Activated B cell treated with CpG ODN at 0.5 μM for 24 hours (primary cell): ENCODE results near the gene THEM5. TPM values are rescaled to one million over a fixed set of nuclear protein-coding genes. Genes with fewer than 3 reads are reported as not detected.

Experiments used
- ATAC-seq: fragments of 200-7000 bp; cut with Tn5 transposase; one replicate; pipeline ENCODE4 v1.10.0; 2021; ENCODE audit warnings: low read depth, mild to moderate bottlenecking, moderate library complexity
- CTCF ChIA-PET: fragments of 350-600 bp; sonication (Branson Sonifier 250); formaldehyde crosslinking; loops from one replicate; lab custom pipeline; 2021; ENCODE audit warnings: antibody characterized with exemption; lab: Charles Lee
- POLR2A ChIA-PET: fragments of 350-600 bp; sonication (Branson Sonifier 250); formaldehyde crosslinking; loops from one replicate; lab custom pipeline; 2021; ENCODE audit warnings: antibody characterized with exemption; lab: Charles Lee
- DNase-seq: peaks from one replicate; pipeline ENCODE4 v3.0.0; 2022
- H3K27ac Mint-ChIP-seq: one replicate; pipeline ENCODE4 v1.8.0; 2020; ENCODE audit warnings: mixed read lengths
- H3K27me3 Mint-ChIP-seq: one replicate; pipeline ENCODE4 v1.8.0; 2021; ENCODE audit warnings: mixed read lengths
- H3K36me3 Mint-ChIP-seq: one replicate; pipeline ENCODE4 v1.8.0; 2021; ENCODE audit warnings: low read depth, mixed read lengths
- H3K4me1 Mint-ChIP-seq: one replicate; pipeline ENCODE4 v1.8.0; 2021; ENCODE audit warnings: mixed read lengths
- H3K4me3 Mint-ChIP-seq: one replicate; pipeline ENCODE4 v1.8.0; 2020; ENCODE audit warnings: mild to moderate bottlenecking, mixed read lengths
- H3K9me3 Mint-ChIP-seq: one replicate; pipeline ENCODE4 v1.8.0; 2020; ENCODE audit warnings: mixed read lengths
- CTCF ChIP-seq: fragments of 200-600 bp; IDR thresholded peaks from one replicate; pipeline ENCODE4 v1.8.0; 2022; ENCODE audit warnings: antibody characterized with exemption, mild to moderate bottlenecking
- intact Hi-C: fragments of 100-400 bp; cut with micrococcal nuclease; formaldehyde crosslinking; loops from one replicate; pipeline ENCODE4 v1.15.1; 2024
- total RNA-seq: library from RNA; stranded (reverse); gene quantifications from 2 replicates; pipeline ENCODE4 v1.2.3, GENCODE V29; 2022

Gene THEM5
- total RNA-seq, 1 donor from 2014 or later: not detected

GRCh38 chr1:151837197-151837596, 16.3 kb downstream of the THEM5 start:
- Mint-ChIP-seq H3K27ac (no peak overlapping the region), H3K4me1 (peaks cover 36% of the 10 kb centered on the region)

GRCh38 chr1:151835596-151835995, 17.9 kb downstream of the THEM5 start:
- CTCF ChIA-PET: interaction anchor here (0.9 to 1.4 kb wide), 8 partner anchors 36 to 522 kb away, joined by 3 to 6 read pairs (median 4); no protein-coding TSS in a partner anchor
- Mint-ChIP-seq H3K27ac (no peak overlapping the region), H3K9me3 (no peaks in the 10 kb centered on the region), H3K4me1 (peaks cover 32% of the 10 kb centered on the region), H3K4me3 (no peak overlapping the region), H3K27me3 (peaks cover 3% of the 10 kb centered on the region), H3K36me3 (no peaks in the 10 kb centered on the region)
- TF ChIP-seq CTCF: no peak
- POLR2A ChIA-PET: no interaction called here
- DNase-seq (no peak), ATAC-seq (no peak)
- intact Hi-C loops: loop anchor here (5.0 to 10.0 kb wide), 4 partner anchors 161 to 638 kb away; partner anchors contain the start of genes PIP5K1A and POGZ

More at GRCh38 chr1:151837197-151837596, 16.3 kb downstream of the THEM5 start:
- intact Hi-C loops: loop anchor here (2.0 to 10.0 kb wide), 5 partner anchors 162 to 640 kb away; partner anchors contain the start of genes PIP5K1A and POGZ
- ChIA-PET POLR2A (interaction anchor here (0.5 to 1.0 kb wide), 2 partner anchors 47 to 398 kb away, joined by 3 read pairs; partner anchors contain the start of gene TDRKH), CTCF (interaction anchor here (0.7 to 1.4 kb wide), 8 partner anchors 44 to 737 kb away, joined by 3 to 6 read pairs (median 4); no protein-coding TSS in a partner anchor)
- H3K4me3 Mint-ChIP-seq: peak overlapping the region; percentile 80
- TF ChIP-seq CTCF: no peak
- peaks cover 3% of the 10 kb centered on the region for H3K27me3 Mint-ChIP-seq
- H3K36me3 Mint-ChIP-seq: no peaks in the 10 kb centered on the region
- no peak for DNase-seq
- ATAC-seq: no peak
- H3K9me3 Mint-ChIP-seq: no peaks in the 10 kb centered on the region

GRCh38 chr1:151834239-151834638, 19.3 kb downstream of the THEM5 start:
- DNase-seq (no peak), ATAC-seq (no peak)
- Mint-ChIP-seq H3K27me3 (peaks cover 9% of the 10 kb centered on the region), H3K4me1 (peaks cover 21% of the 10 kb centered on the region), H3K36me3 (no peaks in the 10 kb centered on the region), H3K4me3 (no peak overlapping the region), H3K27ac (no peak overlapping the region), H3K9me3 (no peaks in the 10 kb centered on the region)
- POLR2A ChIA-PET: interaction anchor here (0.6 kb wide), 1 partner anchor 509 kb away, joined by 7 read pairs; no protein-coding TSS in a partner anchor
- TF ChIP-seq CTCF: no peak
- CTCF ChIA-PET: interaction anchor here (0.6 to 0.9 kb wide), 2 partner anchors 241 to 728 kb away, joined by 3 read pairs; no protein-coding TSS in a partner anchor
- intact Hi-C loops: loop anchor here (10.0 kb wide), 1 partner anchor 159 kb away; no protein-coding TSS in a partner anchor

GRCh38 chr1:151833172-151833900, 20.2 kb downstream of the THEM5 start:
- Mint-ChIP-seq H3K27me3 (peaks cover 12% of the 10 kb centered on the region), H3K9me3 (no peaks in the 10 kb centered on the region), H3K36me3 (no peaks in the 10 kb centered on the region), H3K4me3 (no peak overlapping the region), H3K4me1 (peaks cover 21% of the 10 kb centered on the region), H3K27ac (no peak overlapping the region)
- no peak for ATAC-seq
- ChIA-PET POLR2A (no interaction called here), CTCF (no interaction called here)
- no peak for DNase-seq
- TF ChIP-seq CTCF: no peak
- intact Hi-C loops: loop anchor here (10.0 kb wide), 1 partner anchor 159 kb away; no protein-coding TSS in a partner anchor
